Activated CD4-positive, alpha-beta T cell treated with anti-CD3 and anti-CD28 coated beads, Interleukin-2, amount 50 U/mL, for 4 hours (primary cell): ENCODE results near the gene LACTBL1.

ENCODE experiments used
- DNase-seq, 2 experiments: peaks; one replicate each; pipeline ENCODE4 v3.0.0-alpha.2; 2020

The LACTBL1 gene

DNA sequence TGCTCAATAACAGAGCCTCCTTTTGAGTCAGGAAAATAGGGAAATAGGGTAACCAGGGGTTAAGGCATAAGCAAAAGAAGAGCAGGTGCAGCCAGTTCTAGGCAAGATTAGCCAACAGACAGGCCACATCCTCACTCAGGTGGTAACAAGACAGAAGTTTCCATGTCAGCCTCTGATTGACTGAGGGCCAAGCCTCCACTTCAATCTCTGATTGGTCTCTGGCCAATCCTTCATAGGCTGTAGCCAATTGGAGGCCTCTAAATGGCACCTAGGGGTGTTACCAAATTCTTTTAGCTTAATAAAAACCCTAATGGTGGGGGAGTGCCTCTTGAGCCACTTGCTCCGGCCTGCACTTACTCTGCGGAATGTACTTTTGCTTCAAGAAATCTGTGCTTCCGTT is 37.2 kb downstream of the LACTBL1 start:
- DNase-seq: no peak

- DNase-seq: no peak
Observed at GRCh38 chr1:22932803-22933470, 39.7 kb downstream of the LACTBL1 start.

GRCh38 chr1:22930240-22930912 is 42.3 kb downstream of the LACTBL1 start:
- no peak for DNase-seq

GRCh38 chr1:22925111-22925510 is 47.6 kb downstream of the LACTBL1 start:
- DNase-seq: no peak

- no peak for DNase-seq
Observed at GRCh38 chr1:22922640-22923039, 50.0 kb downstream of the LACTBL1 start.

DNA sequence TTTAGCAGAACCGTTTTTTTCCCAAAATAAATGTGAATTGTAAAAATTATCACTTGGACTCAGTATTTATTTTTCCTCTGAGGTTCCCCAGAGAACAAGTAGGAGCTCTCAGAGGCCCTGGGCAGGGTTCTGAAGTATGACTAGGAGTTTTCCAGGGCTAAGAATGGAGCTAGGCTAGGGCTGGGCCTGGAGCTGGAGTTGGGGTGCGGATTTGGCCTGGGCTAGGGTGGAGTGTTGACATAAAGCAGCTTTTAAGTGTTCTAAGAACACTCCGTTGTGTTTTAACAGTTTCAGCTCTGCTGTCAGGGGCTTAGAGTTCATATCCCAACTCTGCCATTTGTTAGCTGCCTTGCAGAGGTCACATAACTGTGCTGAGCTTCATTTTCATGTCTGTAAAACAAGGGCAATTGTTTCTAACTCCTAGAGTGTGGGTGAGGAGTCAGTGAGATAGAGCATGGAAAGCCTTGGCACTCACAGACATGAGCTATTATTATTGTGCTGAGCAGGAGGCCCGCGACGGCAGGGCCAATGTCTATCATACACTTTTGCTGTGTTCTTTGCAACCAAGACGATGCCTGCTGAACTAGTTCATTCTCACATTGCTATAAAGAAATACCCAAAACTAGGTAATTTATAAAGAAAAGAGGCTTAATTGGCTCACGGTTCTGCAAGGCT is 51.1 kb downstream of the LACTBL1 start:
- DNase-seq: no peak

GRCh38 chr1:22920734-22921451 is 51.8 kb downstream of the LACTBL1 start:
- DNase-seq: no peak

DNA sequence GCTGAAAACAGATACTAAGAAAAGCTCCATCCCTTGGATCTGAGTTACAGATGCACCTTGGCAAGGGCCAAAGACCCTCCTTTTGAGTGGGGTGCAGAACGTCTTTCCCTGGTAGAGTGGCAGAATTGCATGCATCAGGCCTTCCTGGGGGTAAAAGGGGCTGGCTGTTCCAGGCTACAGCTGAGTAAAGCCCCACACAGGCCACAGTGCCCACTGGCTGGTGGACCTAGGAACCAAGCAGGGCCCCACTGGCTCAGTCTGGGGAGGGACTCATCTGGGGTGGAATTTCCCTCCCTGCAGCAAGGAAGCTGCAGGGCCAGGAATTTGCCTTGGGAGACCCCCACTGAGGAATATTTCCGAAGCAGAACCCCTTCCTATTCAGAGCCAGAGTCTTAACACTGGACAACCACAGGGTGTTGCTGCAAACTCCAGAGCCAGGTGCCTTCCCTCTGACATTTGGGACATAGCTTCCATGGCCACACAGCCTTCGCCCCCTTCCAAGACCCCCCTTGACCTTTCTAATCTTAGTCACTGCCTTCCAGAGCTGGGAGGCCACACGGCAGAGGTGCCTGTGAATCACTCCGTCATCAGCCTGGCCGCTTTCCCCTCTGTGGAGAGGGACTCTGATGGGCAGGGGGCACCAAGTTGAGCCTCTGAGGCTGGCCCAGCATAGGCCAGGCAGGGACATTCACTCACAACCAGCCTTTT is 52.5 kb downstream of the LACTBL1 start:
- DNase-seq: no peak

- DNase-seq: no peak
Observed at GRCh38 chr1:22919341-22920025, 53.2 kb downstream of the LACTBL1 start.

DNA sequence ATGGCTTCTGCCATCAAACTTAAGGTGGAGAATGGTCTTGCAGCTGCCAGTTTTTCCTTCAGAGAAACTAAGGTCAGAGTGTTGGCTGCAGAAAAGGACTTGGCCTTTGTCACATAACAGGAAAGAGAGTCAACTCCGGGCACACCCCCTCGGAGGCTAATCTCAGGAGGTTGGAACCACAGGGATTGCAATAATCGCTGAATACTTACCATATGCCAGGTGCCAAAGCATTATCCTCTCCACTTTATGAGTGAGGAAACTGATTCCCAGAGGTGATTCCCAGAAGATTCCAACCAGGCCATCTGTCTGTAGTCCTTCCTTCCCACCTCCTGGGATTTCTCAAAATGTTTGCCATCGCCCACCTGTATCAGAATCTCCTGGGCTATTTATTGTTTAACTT is 54.0 kb downstream of the LACTBL1 start:
- no peak for DNase-seq

DNA sequence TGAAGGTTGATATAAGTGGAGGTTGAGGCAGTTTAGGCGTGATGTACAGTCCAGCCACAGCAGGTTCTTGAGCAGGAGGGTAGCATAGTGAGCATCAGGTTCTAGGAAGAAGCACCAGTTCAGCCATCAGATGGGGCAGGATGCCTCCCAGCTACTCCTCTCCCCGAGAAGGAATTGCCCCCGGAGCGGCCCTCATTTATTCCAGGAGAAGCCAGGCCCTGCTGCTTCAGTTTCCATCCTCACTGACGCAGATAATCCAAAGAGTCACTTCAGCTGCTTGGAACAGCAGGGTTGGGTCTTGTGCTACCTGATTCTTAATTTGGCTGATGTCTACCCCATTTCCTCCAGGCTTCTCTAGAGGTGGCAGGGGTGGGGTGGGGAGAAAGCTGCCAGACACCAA is 54.7 kb downstream of the LACTBL1 start:
- DNase-seq: no peak

GRCh38 chr1:22916471-22916820 is 56.2 kb downstream of the LACTBL1 start:
- DNase-seq: no peak

DNA sequence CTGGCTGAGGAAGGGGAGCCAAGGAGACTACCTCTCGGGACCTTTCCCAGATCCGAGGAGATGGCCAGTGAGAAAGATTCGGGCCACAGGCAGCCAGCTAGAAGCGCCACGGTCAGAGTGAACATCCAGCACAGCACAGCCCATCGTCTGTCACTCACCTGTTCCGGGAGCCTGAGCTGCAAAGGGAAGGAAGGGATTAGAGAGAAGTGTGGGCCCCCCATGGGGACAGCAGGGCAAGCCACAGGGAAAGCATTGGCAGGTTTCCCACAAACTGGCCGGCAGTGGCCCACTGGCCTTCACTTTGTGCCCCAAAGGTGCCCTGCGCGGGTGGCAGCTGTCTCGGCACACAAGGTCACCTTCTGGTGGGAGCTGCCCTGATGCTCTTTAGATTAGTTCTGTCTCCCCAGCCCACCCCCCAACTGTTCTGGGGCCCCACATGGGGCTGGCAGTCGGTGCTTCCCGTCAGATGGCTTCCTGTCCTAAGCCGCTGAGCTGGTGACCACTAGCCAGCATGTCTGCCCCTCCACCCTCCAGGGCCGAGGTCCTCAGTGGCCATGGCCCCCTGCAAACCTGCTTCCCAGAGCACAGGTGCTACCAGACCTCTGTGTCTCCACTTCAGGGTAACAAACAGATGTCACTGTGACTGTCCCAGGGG is 56.7 kb downstream of the LACTBL1 start:
- no peak for DNase-seq

DNA sequence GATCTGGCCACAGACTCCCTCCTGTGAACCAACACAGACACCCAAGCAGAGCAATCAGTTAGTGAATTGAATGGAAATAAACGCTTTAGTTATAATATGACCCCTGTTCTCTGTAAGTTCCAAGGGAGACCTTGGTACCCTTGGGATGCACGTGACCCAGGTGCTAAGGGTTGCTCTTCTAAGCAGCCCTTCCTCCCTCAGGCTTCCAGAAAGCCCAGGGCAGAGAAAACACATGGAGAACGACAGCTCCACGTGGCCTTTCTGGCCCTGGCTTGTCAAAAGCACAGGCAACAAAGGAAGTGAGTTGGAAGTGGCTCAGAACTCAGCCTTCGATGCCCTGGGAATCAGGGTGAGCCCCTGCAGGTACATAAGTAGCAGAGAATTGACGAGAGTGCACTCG is 57.4 kb downstream of the LACTBL1 start:
- DNase-seq: no peak

DNA sequence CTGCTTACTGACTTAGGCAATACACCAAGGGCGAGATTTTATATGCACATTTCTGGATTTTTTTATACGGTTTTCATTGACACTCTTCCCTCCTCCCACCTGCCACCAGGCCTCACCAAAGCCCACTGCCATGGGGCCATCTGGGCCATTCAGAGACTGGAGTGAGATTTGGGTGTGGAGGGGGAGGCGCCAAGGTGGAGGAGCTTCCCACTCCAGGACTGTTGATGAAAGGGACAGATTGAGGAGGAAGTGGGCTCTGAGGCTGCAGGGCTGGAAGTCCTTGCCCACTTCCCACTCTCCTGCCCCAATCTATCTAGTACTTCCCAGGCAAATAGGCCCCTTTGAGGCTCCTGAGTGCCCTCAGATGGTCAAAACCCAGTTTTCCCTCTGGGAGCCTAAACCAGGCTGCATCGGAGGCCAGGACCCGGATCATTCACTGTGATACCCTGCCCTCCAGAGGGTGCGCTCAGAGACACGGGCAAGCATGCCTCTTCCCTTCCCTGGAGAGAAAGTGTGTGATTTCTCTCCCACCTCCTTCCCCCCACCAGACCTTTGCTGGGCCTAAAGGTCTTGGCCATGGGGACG is 57.9 kb downstream of the LACTBL1 start:
- DNase-seq: no peak

DNA sequence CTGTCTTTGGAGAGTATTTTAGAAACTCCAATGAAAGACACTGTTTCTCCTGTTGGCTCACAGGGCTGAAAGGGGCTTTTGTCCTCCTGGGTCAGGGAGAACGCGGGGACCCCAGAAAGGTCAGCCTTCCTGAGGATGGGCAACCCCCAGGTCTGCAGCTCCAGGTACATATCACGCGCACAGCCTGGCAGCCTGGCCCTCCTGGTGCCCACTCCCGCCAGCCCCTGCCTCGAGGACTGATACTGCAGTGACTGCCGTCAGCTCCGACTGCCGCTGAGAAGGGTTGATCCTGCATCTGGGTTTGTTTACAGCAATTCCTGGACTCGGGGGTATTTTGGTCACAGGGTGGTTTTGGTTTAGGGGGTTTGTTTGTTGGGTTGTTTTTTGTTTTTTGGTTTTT is 58.5 kb downstream of the LACTBL1 start:
- no peak for DNase-seq

- DNase-seq: no peak
Observed at GRCh38 chr1:22913421-22914141, 59.1 kb downstream of the LACTBL1 start.

DNA sequence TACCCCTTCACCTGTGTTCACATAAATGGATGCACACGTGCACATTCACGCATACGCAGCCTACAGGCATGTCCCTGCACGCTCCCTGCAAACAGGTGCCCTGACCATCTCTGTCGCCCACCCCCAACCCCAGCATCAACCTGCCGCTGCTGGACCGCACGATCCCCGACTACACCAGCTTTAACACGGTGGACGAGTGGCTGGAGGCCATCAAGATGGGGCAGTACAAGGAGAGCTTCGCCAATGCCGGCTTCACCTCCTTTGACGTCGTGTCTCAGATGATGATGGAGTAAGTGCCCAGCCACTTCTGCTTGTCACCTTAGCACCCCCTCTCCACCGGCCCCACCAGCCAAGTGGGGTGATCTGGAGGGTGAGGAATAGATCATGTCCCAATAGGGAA is 60.4 kb downstream of the LACTBL1 start:
- no peak for DNase-seq

GRCh38 chr1:22910986-22911651 is 61.5 kb downstream of the LACTBL1 start:
- DNase-seq: no peak

DNA sequence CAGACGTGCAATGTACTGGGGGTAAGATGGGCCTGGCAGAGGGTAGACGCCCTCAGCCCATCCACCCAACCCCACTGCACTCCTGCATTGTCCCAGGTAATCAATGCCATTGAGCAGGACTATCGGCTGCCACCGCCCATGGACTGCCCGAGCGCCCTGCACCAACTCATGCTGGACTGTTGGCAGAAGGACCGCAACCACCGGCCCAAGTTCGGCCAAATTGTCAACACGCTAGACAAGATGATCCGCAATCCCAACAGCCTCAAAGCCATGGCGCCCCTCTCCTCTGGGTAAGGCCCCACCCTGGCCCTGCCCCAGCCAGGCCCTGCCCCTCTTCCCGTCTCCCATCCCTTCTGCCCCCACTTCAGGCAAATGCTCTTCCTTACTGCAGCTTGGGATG is 62.4 kb downstream of the LACTBL1 start:
- DNase-seq: no peak
